Measurements from ENCODE around the gene VPS35. TPM values are rescaled to one million over a fixed set of nuclear protein-coding genes. Genes with fewer than 3 reads are reported as not detected.

VPS35 gene
- total RNA-seq, 1 experiment from 2014 or later = 70.4 TPM

- H3K14ac ChIP-seq (ENCODE audit: insufficient read depth, low read length) = no peak overlapping the region
- no peaks in the 10 kb centered on the region for H3K9me3 ChIP-seq (ENCODE audit: control insufficient read depth, low read depth, low read length)
- no peaks in the 10 kb centered on the region for H3K79me1 ChIP-seq (ENCODE audit: insufficient read depth, low read depth, low read length, poor library complexity, severe bottlenecking)
- H3K23ac ChIP-seq (ENCODE audit: insufficient read length, low read depth, low read length) = no peak overlapping the region
- H3K9me3 Mint-ChIP-seq = peaks cover 0 to 5% of the 10 kb centered on the region in 2 experiments; a peak in 3 of 5 replicates
- no peak overlapping the region for H2BK5ac ChIP-seq (ENCODE audit: insufficient read length, low read length)
- WGBS (ENCODE audit: extremely low coverage, insufficient read length, low lambda C conversion rate) = no CpG with 5 or more reads among the region's 8 CpGs
- H4K5ac ChIP-seq (ENCODE audit: insufficient read length, low read depth, low read length) = no peak overlapping the region
- no peak overlapping the region for H2BK120ac ChIP-seq (ENCODE audit: low read depth, low read length, poor library complexity, severe bottlenecking)
- no peaks in the 10 kb centered on the region; a peak in 1 of 7 replicates for H3K36me3 Mint-ChIP-seq (ENCODE audit: insufficient read depth in 1 of 3, low read depth in 3 of 3)
- H3K27me3 Mint-ChIP-seq (ENCODE audit: low read depth) = no peaks in the 10 kb centered on the region
- H4K8ac ChIP-seq (replicated peaks; ENCODE audit: insufficient read length, low read depth, low read length) = no peak overlapping the region
- H3K4me2 ChIP-seq (ENCODE audit: insufficient read depth, insufficient read length, low read length) = no peak overlapping the region
- no peak for TF ChIP-seq CTCF (conservative IDR thresholded peaks at IDR 0.05)
- no peak for DNase-seq
- H3K23me2 ChIP-seq (ENCODE audit: insufficient read length, low read depth, low read length, poor library complexity, severe bottlenecking) = no peaks in the 10 kb centered on the region
- no peak overlapping the region for H2BK20ac ChIP-seq (ENCODE audit: low read depth, low read length, poor library complexity, severe bottlenecking)
- H3K4me1 ChIP-seq (ENCODE audit: insufficient read depth, low read length) = no peaks in the 10 kb centered on the region
- H3K27me3 ChIP-seq (ENCODE audit: insufficient read depth, low read length) = no peaks in the 10 kb centered on the region
- no peaks in the 10 kb centered on the region for H4K20me1 ChIP-seq (ENCODE audit: control insufficient read depth, insufficient read depth, insufficient read length)
- H2BK12ac ChIP-seq (ENCODE audit: insufficient read length, low read depth, low read length) = no peak overlapping the region
- H4K91ac ChIP-seq (ENCODE audit: insufficient read length, low read depth, low read length) = no peak overlapping the region
- H3K18ac ChIP-seq (ENCODE audit: insufficient read length, low read depth, low read length) = no peak overlapping the region
- no peak overlapping the region for H3K27ac Mint-ChIP-seq
- no peaks in the 10 kb centered on the region for H3K79me2 ChIP-seq (ENCODE audit: insufficient read depth, low read length)
- H3K56ac ChIP-seq (ENCODE audit: insufficient read length, low read depth, low read length) = no peak overlapping the region
- H3K4ac ChIP-seq (ENCODE audit: low read depth, low read length) = no peak overlapping the region
- H3K4me3 Mint-ChIP-seq = no peak overlapping the region
- H3K4me1 Mint-ChIP-seq = peaks cover 0 to 3% of the 10 kb centered on the region in 2 experiments; a peak in 1 of 4 replicates
- no peak overlapping the region for H2BK15ac ChIP-seq (ENCODE audit: low read depth, low read length)
- no peak overlapping the region for H3T11ph ChIP-seq (ENCODE audit: low read length)
- H2AK5ac ChIP-seq (ENCODE audit: insufficient read length, low read length) = no peak overlapping the region
- H3K27ac ChIP-seq (ENCODE audit: insufficient read length, low read depth, low read length) = no peak overlapping the region
- no peak overlapping the region for H3K9ac ChIP-seq (ENCODE audit: extremely low read depth, insufficient read length, low read length)
- H2AFZ ChIP-seq (ENCODE audit: low read length) = no peak overlapping the region
These were observed 41.1 kb upstream of the VPS35 start for GRCh38 chr16:46730126-46730525.
